GM19328 (cell line): ENCODE measurements around the gene CCDC14.
"Not testable (repeated sequence)": the region's sequence is repeated elsewhere in the genome, so short reads cannot be mapped to it uniquely, and the experiment has no call there.

Source experiments
- ATAC-seq: cut with Tn5 transposase; IDR thresholded peaks from one replicate; pipeline ENCODE4 v1.9.1; 2021; ENCODE audit warnings: mild to moderate bottlenecking, moderate library complexity; ENCODE audit not compliant: unreplicated experiment

The CCDC14 gene

GRCh38 chr3:123966799-123967198 is 5.8 kb upstream of the CCDC14 start:
- ATAC-seq = not testable (repeated sequence)

- ATAC-seq = not testable (repeated sequence)
Observed at GRCh38 chr3:123964793-123965192, 3.8 kb upstream of the CCDC14 start.

GRCh38 chr3:123961508-123961856 is 453 bp upstream of the CCDC14 start:
- no peak for ATAC-seq

- peak; percentile 91 for ATAC-seq
Observed at GRCh38 chr3:123953735-123954134, 7.3 kb downstream of the CCDC14 start.

- no peak for ATAC-seq
Observed at GRCh38 chr3:123952844-123953520, 8.0 kb downstream of the CCDC14 start.

- ATAC-seq = no peak
Observed at GRCh38 chr3:123951522-123952447, 9.2 kb downstream of the CCDC14 start.

- ATAC-seq = no peak
Observed at GRCh38 chr3:123949641-123950040, 11.4 kb downstream of the CCDC14 start.

GRCh38 chr3:123948449-123948848 is 12.6 kb downstream of the CCDC14 start:
- ATAC-seq = no peak

- ATAC-seq = no peak
Observed at GRCh38 chr3:123947482-123947881, 13.5 kb downstream of the CCDC14 start.

- no peak for ATAC-seq
Observed at GRCh38 chr3:123941542-123941941, 19.5 kb downstream of the CCDC14 start.

- no peak for ATAC-seq
Observed at GRCh38 chr3:123941121-123941520, 19.9 kb downstream of the CCDC14 start.

- ATAC-seq = no peak
Observed at GRCh38 chr3:123939706-123940105, 21.3 kb downstream of the CCDC14 start.

- no peak for ATAC-seq
Observed at GRCh38 chr3:123936400-123936799, 24.6 kb downstream of the CCDC14 start.

- ATAC-seq = no peak
Observed at GRCh38 chr3:123935830-123936229, 25.2 kb downstream of the CCDC14 start.

- ATAC-seq = no peak
Observed at GRCh38 chr3:123934250-123934649, 26.8 kb downstream of the CCDC14 start.

- no peak for ATAC-seq
Observed at GRCh38 chr3:123930445-123930844, 30.6 kb downstream of the CCDC14 start.

GRCh38 chr3:123929325-123929724 is 31.7 kb downstream of the CCDC14 start:
- ATAC-seq = no peak

- no peak for ATAC-seq
Observed at GRCh38 chr3:123926396-123926795, 34.6 kb downstream of the CCDC14 start.

- ATAC-seq = no peak
Observed at GRCh38 chr3:123920868-123921267, 40.2 kb downstream of the CCDC14 start.

GRCh38 chr3:123920383-123920782 is 40.6 kb downstream of the CCDC14 start:
- no peak for ATAC-seq

GRCh38 chr3:123919353-123919752 is 41.7 kb downstream of the CCDC14 start:
- ATAC-seq = no peak

- ATAC-seq = no peak
Observed at GRCh38 chr3:123914829-123915228, 46.2 kb downstream of the CCDC14 start.
